LNCaP clone FGC (cell line): ENCODE measurements around the gene FGF9.

Experiments
- DNase-seq: peaks from one replicate; pipeline ENCODE4 v3.0.0-alpha.2; 2011; ENCODE audit warnings: low read depth
- H3K4me3 ChIP-seq: 2 replicates; pipeline ENCODE4 v1.5.1; 2011; ENCODE audit warnings: mild to moderate bottlenecking, low read depth, low read length, control low read depth
- TF ChIP-seq, protein P1 (sequence below): IDR thresholded peaks from 2 replicates; pipeline ENCODE4 v1.5.1; 2012; ENCODE audit warnings: mild to moderate bottlenecking; ENCODE audit not compliant: control insufficient read depth, insufficient read depth; ENCODE audit errors: extremely low read depth

Gene FGF9

DNA sequence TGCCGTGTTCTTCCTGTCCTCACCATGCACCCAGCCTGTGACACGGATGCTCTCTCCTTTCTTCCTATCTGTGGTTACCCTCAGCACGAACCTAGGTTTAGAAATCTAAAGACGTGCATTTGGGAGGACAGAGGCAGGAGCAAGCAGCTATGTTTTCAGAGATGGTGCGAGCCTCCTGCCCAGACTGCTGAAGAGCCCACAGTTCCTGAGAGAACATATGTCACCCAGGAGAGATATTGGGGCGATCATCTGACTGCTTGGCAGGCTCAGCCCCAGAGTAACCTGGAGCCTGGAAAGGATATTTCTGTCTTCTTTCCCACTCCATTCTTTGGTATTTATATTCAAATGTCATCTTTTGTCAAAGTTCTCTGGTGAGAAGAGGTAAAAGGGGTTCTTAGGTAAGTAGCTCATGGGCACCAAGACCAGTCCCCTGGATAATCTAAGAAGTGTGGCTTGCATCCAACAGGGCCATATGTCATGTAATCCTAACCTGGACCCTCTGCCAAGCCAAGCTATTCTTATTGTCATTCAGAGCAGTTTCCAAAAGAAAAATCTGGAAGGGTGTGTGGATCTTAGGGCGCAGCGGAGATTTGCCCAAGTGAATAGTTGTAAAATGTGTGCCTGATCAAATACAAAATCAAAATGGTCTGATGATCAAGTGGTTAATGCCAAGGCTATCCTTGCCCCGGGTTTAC is 59.5 kb downstream of the FGF9 start:
- no peak for DNase-seq
- TF ChIP-seq, protein P1, sequence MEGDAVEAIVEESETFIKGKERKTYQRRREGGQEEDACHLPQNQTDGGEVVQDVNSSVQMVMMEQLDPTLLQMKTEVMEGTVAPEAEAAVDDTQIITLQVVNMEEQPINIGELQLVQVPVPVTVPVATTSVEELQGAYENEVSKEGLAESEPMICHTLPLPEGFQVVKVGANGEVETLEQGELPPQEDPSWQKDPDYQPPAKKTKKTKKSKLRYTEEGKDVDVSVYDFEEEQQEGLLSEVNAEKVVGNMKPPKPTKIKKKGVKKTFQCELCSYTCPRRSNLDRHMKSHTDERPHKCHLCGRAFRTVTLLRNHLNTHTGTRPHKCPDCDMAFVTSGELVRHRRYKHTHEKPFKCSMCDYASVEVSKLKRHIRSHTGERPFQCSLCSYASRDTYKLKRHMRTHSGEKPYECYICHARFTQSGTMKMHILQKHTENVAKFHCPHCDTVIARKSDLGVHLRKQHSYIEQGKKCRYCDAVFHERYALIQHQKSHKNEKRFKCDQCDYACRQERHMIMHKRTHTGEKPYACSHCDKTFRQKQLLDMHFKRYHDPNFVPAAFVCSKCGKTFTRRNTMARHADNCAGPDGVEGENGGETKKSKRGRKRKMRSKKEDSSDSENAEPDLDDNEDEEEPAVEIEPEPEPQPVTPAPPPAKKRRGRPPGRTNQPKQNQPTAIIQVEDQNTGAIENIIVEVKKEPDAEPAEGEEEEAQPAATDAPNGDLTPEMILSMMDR, result no peak
- H3K4me3 ChIP-seq, result no peak overlapping the region

DNA sequence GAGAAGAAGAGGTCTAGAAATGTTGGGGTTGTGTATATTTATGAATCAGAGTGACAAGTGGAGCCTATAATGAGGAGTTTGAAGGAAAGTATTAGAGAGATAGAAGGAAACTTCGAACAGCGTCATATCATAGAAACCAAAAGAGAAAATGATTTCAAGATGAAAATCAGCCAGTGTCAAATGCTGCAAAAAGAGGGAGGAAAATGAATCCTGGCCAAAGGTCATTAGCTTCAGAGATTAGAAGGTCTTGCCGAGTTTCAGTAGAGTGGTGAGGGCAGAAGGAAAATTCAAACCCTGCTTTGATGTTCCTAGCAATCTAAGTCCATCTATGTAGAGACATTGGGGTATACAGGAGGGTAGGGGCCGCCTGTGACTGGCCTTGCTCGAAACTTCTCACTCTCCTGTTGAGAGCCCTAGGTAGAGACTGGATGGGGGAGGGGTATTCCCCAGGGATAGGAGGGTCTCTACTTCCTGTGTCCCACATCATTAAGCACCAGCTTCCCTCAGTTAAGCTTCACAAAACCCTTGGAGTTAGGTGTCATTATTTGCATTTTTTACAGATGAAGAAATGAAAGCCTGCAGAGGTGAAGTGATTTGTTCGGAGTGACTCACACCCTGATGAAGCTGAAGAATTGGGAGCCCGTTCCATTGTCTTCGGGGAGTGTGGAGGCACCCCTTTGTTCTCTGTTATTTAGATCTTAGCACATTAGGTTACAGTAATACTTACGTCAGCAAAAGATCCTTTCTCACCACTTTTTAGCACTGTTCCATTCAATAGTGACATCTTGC is 62.8 kb downstream of the FGF9 start:
- DNase-seq, result no peak
- no peak overlapping the region for H3K4me3 ChIP-seq
- TF ChIP-seq, protein P1, result no peak

- no peak overlapping the region for H3K4me3 ChIP-seq
- TF ChIP-seq, protein P1, result no peak
- DNase-seq, result no peak
Measured at GRCh38 chr13:21734961-21735360, 64.1 kb downstream of the FGF9 start.

- TF ChIP-seq, protein P1, result no peak
- no peak for DNase-seq
Measured at GRCh38 chr13:21735701-21736401, 65.0 kb downstream of the FGF9 start.

GRCh38 chr13:21736926-21737325 is 66.1 kb downstream of the FGF9 start:
- DNase-seq, result no peak
- TF ChIP-seq, protein P1, result no peak
- H3K4me3 ChIP-seq, result no peak overlapping the region

More at GRCh38 chr13:21735701-21736401, 65.0 kb downstream of the FGF9 start:
- no peak overlapping the region for H3K4me3 ChIP-seq

DNA sequence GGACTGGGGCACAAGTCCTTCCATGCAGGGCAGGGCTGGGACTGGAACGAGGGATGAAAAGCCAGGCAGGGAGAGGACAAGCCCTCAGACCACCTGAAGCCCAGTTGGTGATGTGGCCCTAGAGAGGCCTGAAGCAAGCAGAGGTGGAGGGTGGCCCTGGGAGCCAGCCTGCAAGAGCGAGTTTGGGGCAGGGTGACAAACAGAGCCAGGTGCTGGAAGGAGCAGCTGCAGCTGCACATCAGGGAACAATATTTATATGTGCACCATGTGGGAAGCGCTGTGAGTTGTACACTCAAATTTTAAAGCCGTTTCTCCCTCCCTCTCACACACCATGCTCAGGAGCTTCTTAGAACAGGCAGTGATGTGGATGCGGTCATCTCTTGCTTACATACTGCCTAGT is 67.8 kb downstream of the FGF9 start:
- TF ChIP-seq, protein P1, result no peak
- no peak for DNase-seq
- H3K4me3 ChIP-seq, result no peak overlapping the region
